Measurements from ENCODE around the gene SESTD1. TPM values are rescaled to one million over a fixed set of nuclear protein-coding genes. Genes with fewer than 3 reads are reported as not detected.

SESTD1 gene
- total and polyA plus RNA-seq, 2 experiments from 2014 or later: 34.7 to 44.0 TPM

DNA sequence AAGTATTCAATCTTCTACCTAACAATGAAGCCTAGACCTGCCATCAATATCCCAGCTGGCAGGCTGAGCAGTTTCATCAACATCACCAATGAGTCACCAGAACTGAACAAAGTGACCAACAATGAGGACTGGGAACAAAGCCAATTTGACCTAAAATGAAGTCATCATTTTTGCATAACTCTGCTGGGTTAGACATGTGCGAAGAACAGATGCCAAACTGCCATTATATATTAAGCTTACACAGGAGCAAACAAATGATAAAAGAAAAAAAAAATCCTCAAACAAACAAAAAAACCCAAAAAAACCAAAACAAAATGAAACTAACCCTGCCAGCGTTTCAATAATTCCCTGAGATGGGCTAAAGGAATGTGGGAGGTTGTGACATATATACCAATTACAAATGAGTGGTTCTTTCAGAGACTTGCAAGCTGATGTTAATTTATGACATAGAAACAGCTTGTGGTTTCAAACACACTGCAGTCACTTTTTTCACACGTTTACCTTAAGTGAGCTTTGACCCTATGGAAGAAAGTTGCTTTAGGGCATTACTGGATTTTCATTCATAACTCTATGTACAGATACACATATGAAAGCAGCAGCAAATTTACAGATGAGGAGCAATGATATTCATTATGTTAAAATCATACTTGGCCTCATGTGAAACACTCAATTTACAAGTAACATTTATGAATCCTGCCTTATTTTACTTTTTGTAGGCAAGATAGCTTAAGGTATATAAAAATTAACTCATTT, 157.8 kb downstream of the SESTD1 start:
- TF ChIP-seq EZH2 (IDR thresholded peaks at IDR 0.05; ENCODE audit: borderline replicate concordance): no peak
- TF ChIP-seq EZH2phosphoT487 (IDR thresholded peaks at IDR 0.05; ENCODE audit: low read depth, severe bottlenecking, unreplicated experiment): no peak
- TF ChIP-seq, protein P1, sequence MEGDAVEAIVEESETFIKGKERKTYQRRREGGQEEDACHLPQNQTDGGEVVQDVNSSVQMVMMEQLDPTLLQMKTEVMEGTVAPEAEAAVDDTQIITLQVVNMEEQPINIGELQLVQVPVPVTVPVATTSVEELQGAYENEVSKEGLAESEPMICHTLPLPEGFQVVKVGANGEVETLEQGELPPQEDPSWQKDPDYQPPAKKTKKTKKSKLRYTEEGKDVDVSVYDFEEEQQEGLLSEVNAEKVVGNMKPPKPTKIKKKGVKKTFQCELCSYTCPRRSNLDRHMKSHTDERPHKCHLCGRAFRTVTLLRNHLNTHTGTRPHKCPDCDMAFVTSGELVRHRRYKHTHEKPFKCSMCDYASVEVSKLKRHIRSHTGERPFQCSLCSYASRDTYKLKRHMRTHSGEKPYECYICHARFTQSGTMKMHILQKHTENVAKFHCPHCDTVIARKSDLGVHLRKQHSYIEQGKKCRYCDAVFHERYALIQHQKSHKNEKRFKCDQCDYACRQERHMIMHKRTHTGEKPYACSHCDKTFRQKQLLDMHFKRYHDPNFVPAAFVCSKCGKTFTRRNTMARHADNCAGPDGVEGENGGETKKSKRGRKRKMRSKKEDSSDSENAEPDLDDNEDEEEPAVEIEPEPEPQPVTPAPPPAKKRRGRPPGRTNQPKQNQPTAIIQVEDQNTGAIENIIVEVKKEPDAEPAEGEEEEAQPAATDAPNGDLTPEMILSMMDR (IDR thresholded peaks at IDR 0.05; ENCODE audit: poor library complexity): no peak
- Histone ChIP-seq H4K20me1 (ENCODE audit: insufficient read depth, poor library complexity, severe bottlenecking) (no peaks in the 10 kb centered on the region), H3K4me1 (ENCODE audit: insufficient read depth) (peaks cover 19% of the 10 kb centered on the region), H3K9me2 (replicated peaks; ENCODE audit: insufficient read depth) (no peaks in the 10 kb centered on the region), H3K27ac (peak overlapping the region; percentile 52), H3K4me2 (no peak overlapping the region), H3K27me3 (no peaks in the 10 kb centered on the region), H3K9me3 (ENCODE audit: low read depth) (no peaks in the 10 kb centered on the region), H3K36me3 (replicated peaks; ENCODE audit: insufficient read depth, low read depth) (no peaks in the 10 kb centered on the region), H3K79me2 (no peaks in the 10 kb centered on the region), H2AFZ (no peak overlapping the region), H3K4me3 (no peak overlapping the region)
- DNase-seq (ENCODE audit: low spot score): peak; percentile 68
- 71% methylated on average over 3 of the region's 3 CpGs for WGBS (ENCODE audit: low lambda C conversion rate, missing lambda C conversion rate)

- Histone ChIP-seq H3K79me2 (no peaks in the 10 kb centered on the region), H3K4me1 (ENCODE audit: insufficient read depth) (peaks cover 19% of the 10 kb centered on the region), H3K27me3 (no peaks in the 10 kb centered on the region), H3K4me3 (no peak overlapping the region), H4K20me1 (ENCODE audit: insufficient read depth, poor library complexity, severe bottlenecking) (no peaks in the 10 kb centered on the region), H2AFZ (no peak overlapping the region), H3K9me2 (replicated peaks; ENCODE audit: insufficient read depth) (no peaks in the 10 kb centered on the region), H3K36me3 (replicated peaks; ENCODE audit: insufficient read depth, low read depth) (no peaks in the 10 kb centered on the region), H3K9me3 (ENCODE audit: low read depth) (no peaks in the 10 kb centered on the region), H3K4me2 (no peak overlapping the region), H3K27ac (peak overlapping the region; percentile 52)
- WGBS (ENCODE audit: low lambda C conversion rate, missing lambda C conversion rate): 84% methylated on average over 4 of the region's 4 CpGs
- no peak for TF ChIP-seq EZH2phosphoT487 (IDR thresholded peaks at IDR 0.05; ENCODE audit: low read depth, severe bottlenecking, unreplicated experiment)
- TF ChIP-seq, protein P1 (IDR thresholded peaks at IDR 0.05; ENCODE audit: poor library complexity): no peak
- TF ChIP-seq EZH2 (IDR thresholded peaks at IDR 0.05; ENCODE audit: borderline replicate concordance): no peak
- no peak for DNase-seq (ENCODE audit: low spot score)
Observed at GRCh38 chr2:179106342-179106675, 158.3 kb downstream of the SESTD1 start.

DNA sequence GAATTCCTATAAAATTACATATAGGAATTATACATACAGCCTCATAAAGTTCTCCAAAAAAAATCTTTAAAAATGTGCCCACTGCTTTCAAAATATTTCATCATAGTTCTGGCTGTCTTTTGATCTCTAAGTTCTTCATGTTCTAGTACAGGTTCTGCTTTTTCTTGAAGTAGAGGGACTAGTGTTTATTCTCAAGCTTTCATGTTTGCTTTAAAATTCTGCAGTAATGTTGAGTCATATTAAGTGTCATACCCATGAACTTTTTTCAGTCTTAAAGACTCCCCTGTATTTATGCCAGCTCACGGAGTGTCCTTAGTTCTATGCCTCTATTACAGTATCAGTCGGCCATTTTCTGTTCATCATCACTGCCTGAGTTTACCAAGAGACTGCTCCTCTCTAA, 159.9 kb downstream of the SESTD1 start:
- Histone ChIP-seq H4K20me1 (ENCODE audit: insufficient read depth, poor library complexity, severe bottlenecking) (no peaks in the 10 kb centered on the region), H3K27me3 (no peaks in the 10 kb centered on the region), H2AFZ (no peak overlapping the region), H3K4me2 (no peak overlapping the region), H3K9me2 (replicated peaks; ENCODE audit: insufficient read depth) (no peaks in the 10 kb centered on the region), H3K27ac (peak overlapping the region; percentile 65), H3K4me3 (no peak overlapping the region), H3K4me1 (ENCODE audit: insufficient read depth) (peaks cover 19% of the 10 kb centered on the region), H3K9me3 (ENCODE audit: low read depth) (no peaks in the 10 kb centered on the region), H3K36me3 (replicated peaks; ENCODE audit: insufficient read depth, low read depth) (no peaks in the 10 kb centered on the region), H3K79me2 (no peaks in the 10 kb centered on the region)
- 74% methylated on average over 2 of the region's 2 CpGs for WGBS (ENCODE audit: low lambda C conversion rate, missing lambda C conversion rate)
- TF ChIP-seq, protein P1 (IDR thresholded peaks at IDR 0.05; ENCODE audit: poor library complexity): no peak
- TF ChIP-seq EZH2phosphoT487 (IDR thresholded peaks at IDR 0.05; ENCODE audit: low read depth, severe bottlenecking, unreplicated experiment): no peak
- TF ChIP-seq EZH2 (IDR thresholded peaks at IDR 0.05; ENCODE audit: borderline replicate concordance): no peak
- DNase-seq (ENCODE audit: low spot score): peak; percentile 15
